Tibial artery (tissue), 4 donors: ENCODE results near the gene CHTOP.

Experiments
- DNase-seq, 2 donors: peaks; one replicate each; pipeline ENCODE4 v3.0.0-alpha.2; 2019
- H3K27ac ChIP-seq, 2 donors: fragments of 200-600 bp; sonication (generic) in 1 of 2; 1 replicate in 1 of 2; 2 replicates in 1 of 2; pipeline ENCODE4 v1.5.1; 2018 to 2019; ENCODE audit warnings: mild to moderate bottlenecking in 1 of 2
- H3K27me3 ChIP-seq, 2 donors: fragments of 200-600 bp; sonication (generic) in 1 of 2; one replicate each; pipeline versions ENCODE4 v1.5.1 to v1.6.0; 2016 to 2019
- H3K36me3 ChIP-seq, 3 donors: fragments of 200-600 bp; sonication (generic) in 2 of 3; one replicate each; pipeline ENCODE4 v1.5.1; 2016 to 2019; ENCODE audit warnings: mild to moderate bottlenecking in 2 of 3
- H3K4me1 ChIP-seq, 4 donors: fragments of 200-600 bp; sonication (generic) in 2 of 4; 1 replicate in 3 of 4; 2 replicates in 1 of 4; pipeline ENCODE4 v1.5.1; 2016 to 2019
- H3K4me3 ChIP-seq, 2 donors: fragments of 200-600 bp; sonication (generic) in 1 of 2; 1 replicate in 1 of 2; 2 replicates in 1 of 2; pipeline ENCODE4 v1.5.1; 2018 to 2019; ENCODE audit warnings: mild to moderate bottlenecking in 2 of 2
- H3K9me3 ChIP-seq, 3 donors: fragments of 200-600 bp; sonication (generic) in 1 of 3; one replicate each; pipeline ENCODE4 v1.5.1; 2016 to 2019
- CTCF ChIP-seq, 2 experiments: fragments of 200-600 bp in 1 of 2; fragments of 450-650 bp in 1 of 2; IDR thresholded peaks; one replicate each; pipeline ENCODE4 v1.5.1; 2017 to 2019; ENCODE audit warnings: antibody characterized with exemption in 2 of 2, mild to moderate bottlenecking in 1 of 2, moderate library complexity in 1 of 2
- intact Hi-C: fragments of 100-400 bp; cut with DNase I; formaldehyde crosslinking; loops from one replicate; pipeline ENCODE4 v1.15.0; 2023; ENCODE audit warnings: low total_unique reads

The CHTOP gene

GRCh38 chr1:153606194-153606593 lies 27.7 kb upstream of the CHTOP start:
- no peak for DNase-seq
- no peak overlapping the region for H3K4me3 ChIP-seq
- no peaks in the 10 kb centered on the region for H3K9me3 ChIP-seq
- no peaks in the 10 kb centered on the region for H3K27me3 ChIP-seq
- H3K36me3 ChIP-seq = peaks cover 13 to 32% (median 17%) of the 10 kb centered on the region in 3 donors
- no peak for TF ChIP-seq CTCF (IDR thresholded peaks at IDR 0.05)
- intact Hi-C loops = no loop called here
- peaks cover 0 to 44% (median 24%) of the 10 kb centered on the region in 4 donors for H3K4me1 ChIP-seq
- no peak overlapping the region for H3K27ac ChIP-seq

GRCh38 chr1:153607381-153607780 lies 26.5 kb upstream of the CHTOP start:
- no peak for TF ChIP-seq CTCF (IDR thresholded peaks at IDR 0.05)
- DNase-seq = no peak
- peaks cover 0 to 53% (median 29%) of the 10 kb centered on the region in 4 donors for H3K4me1 ChIP-seq
- H3K9me3 ChIP-seq = no peaks in the 10 kb centered on the region
- H3K27me3 ChIP-seq = no peaks in the 10 kb centered on the region
- no peak overlapping the region for H3K4me3 ChIP-seq
- H3K36me3 ChIP-seq = peaks cover 13 to 32% (median 17%) of the 10 kb centered on the region in 3 donors
- peak overlapping the region in 1 of 2 donors; percentile 95 for H3K27ac ChIP-seq
- intact Hi-C loops = no loop called here

GRCh38 chr1:153608089-153608682 lies 25.7 kb upstream of the CHTOP start:
- Histone ChIP-seq H3K4me3 (peak overlapping the region; percentile 36 to 50), H3K27me3 (no peaks in the 10 kb centered on the region), H3K4me1 (peaks cover 0 to 53% (median 31%) of the 10 kb centered on the region in 4 donors), H3K9me3 (no peaks in the 10 kb centered on the region), H3K27ac (peak overlapping the region; percentile 76 to 95), H3K36me3 (peaks cover 13 to 32% (median 17%) of the 10 kb centered on the region in 3 donors)
- no peak for DNase-seq
- intact Hi-C loops = no loop called here
- no peak for TF ChIP-seq CTCF (IDR thresholded peaks at IDR 0.05)

GRCh38 chr1:153608742-153609584 lies 24.9 kb upstream of the CHTOP start:
- Histone ChIP-seq H3K27me3 (no peaks in the 10 kb centered on the region), H3K4me3 (peak overlapping the region; percentile 36 to 50), H3K27ac (peak overlapping the region; percentile 76 to 95), H3K9me3 (no peaks in the 10 kb centered on the region), H3K36me3 (peaks cover 13 to 32% (median 17%) of the 10 kb centered on the region in 3 donors), H3K4me1 (peaks cover 0 to 53% (median 35%) of the 10 kb centered on the region in 4 donors)
- TF ChIP-seq CTCF (IDR thresholded peaks at IDR 0.05) = no peak
- intact Hi-C loops = no loop called here
- DNase-seq = peak; percentile 74 to 82

- H3K4me1 ChIP-seq = peaks cover 0 to 57% (median 35%) of the 10 kb centered on the region in 4 donors
Measured at GRCh38 chr1:153609585-153609907, 24.3 kb upstream of the CHTOP start.

More at GRCh38 chr1:153609585-153609907, 24.3 kb upstream of the CHTOP start:
- intact Hi-C loops = no loop called here
- no peak for DNase-seq
- TF ChIP-seq CTCF (IDR thresholded peaks at IDR 0.05) = no peak
- peak overlapping the region; percentile 36 to 50 for H3K4me3 ChIP-seq
- no peaks in the 10 kb centered on the region for H3K9me3 ChIP-seq
- H3K27ac ChIP-seq = peak overlapping the region; percentile 76 to 95
- no peaks in the 10 kb centered on the region for H3K27me3 ChIP-seq
- peaks cover 13 to 32% (median 17%) of the 10 kb centered on the region in 3 donors for H3K36me3 ChIP-seq
